ENCODE measurements around the gene GOLGA8J.
"Not testable (repeated sequence)": the region's sequence is repeated elsewhere in the genome, so short reads cannot be mapped to it uniquely, and the experiment has no call there.

DNA sequence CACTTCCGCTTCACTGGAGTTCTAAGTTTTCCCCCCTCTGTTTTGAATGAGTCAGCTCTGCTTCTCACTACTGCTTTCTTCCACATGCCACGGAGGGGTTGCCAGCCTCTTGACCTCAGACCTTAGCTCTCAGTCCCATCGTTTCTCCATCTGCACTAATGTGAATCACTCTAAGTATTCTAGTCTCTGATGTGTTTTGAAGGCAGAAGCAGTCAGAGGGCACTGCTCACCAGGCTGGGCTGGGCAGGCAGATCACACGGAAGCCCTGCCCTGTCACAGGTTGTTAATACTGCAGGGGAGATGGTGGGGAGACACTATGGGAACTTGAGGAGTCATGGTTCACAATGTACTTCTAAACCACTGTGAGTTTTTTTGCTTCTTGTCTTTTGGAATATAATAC, 27.8 kb downstream of the GOLGA8J start:
- TF ChIP-seq EZH2 (IDR thresholded peaks at IDR 0.05); POLR2AphosphoS5 (IDR thresholded peaks at IDR 0.05; ENCODE audit: borderline replicate concordance, low read depth, low read length); FOXP2 (optimal IDR thresholded peaks at IDR 0.05; ENCODE audit: control extremely low read depth, extremely low read length, insufficient read depth): not testable (repeated sequence)
